OCI-LY1 (cell line): ENCODE results near the gene SARS1.

Source experiments
- H2AFZ ChIP-seq: fragments of 200-600 bp; sonication (generic), shearing (Covaris generic); 2 replicates; pipeline ENCODE4 v1.6.0; 2014; ENCODE audit warnings: antibody characterized with exemption, mild to moderate bottlenecking, low read length
- H3F3A ChIP-seq: fragments of 200-600 bp; sonication (generic), shearing (Covaris generic); 2 replicates; pipeline ENCODE4 v1.6.0; 2014; ENCODE audit warnings: mild to moderate bottlenecking, antibody characterized with exemption, low read length, moderate library complexity; ENCODE audit not compliant: insufficient read depth
- H3K27ac ChIP-seq: fragments of 200-600 bp; sonication (generic); 2 replicates; pipeline ENCODE4 v1.5.1; 2014; ENCODE audit warnings: low read length, mixed run types, mild to moderate bottlenecking, low read depth; ENCODE audit not compliant: poor library complexity, severe bottlenecking
- H3K27me3 ChIP-seq: fragments of 200-600 bp; sonication (generic); 2 replicates; pipeline ENCODE4 v1.6.0; 2014; ENCODE audit warnings: antibody characterized with exemption, mild to moderate bottlenecking, low read length, moderate library complexity; ENCODE audit not compliant: insufficient read depth
- H3K36me3 ChIP-seq: fragments of 200-600 bp; sonication (generic); 2 replicates; pipeline ENCODE4 v1.6.1; 2014; ENCODE audit warnings: mild to moderate bottlenecking, antibody characterized with exemption, low read length, moderate library complexity, mixed read lengths; ENCODE audit not compliant: insufficient read depth
- H3K4me1 ChIP-seq: fragments of 200-600 bp; sonication (generic); 2 replicates; pipeline ENCODE4 v1.5.1; 2014; ENCODE audit warnings: mild to moderate bottlenecking, low read length, moderate library complexity; ENCODE audit not compliant: insufficient read depth, severe bottlenecking
- H3K4me2 ChIP-seq: fragments of 200-600 bp; sonication (generic), shearing (Covaris generic); 2 replicates; pipeline ENCODE4 v1.6.1; 2014; ENCODE audit warnings: low read length
- H3K4me3 ChIP-seq: fragments of 200-600 bp; sonication (generic); 2 replicates; pipeline ENCODE4 v1.5.1; 2014; ENCODE audit warnings: low read length, low read depth, mild to moderate bottlenecking, mixed read lengths; ENCODE audit not compliant: poor library complexity, severe bottlenecking
- H3K79me2 ChIP-seq: fragments of 200-600 bp; shearing (Covaris generic); 2 replicates; pipeline ENCODE4 v1.6.1; 2016; ENCODE audit warnings: mixed run types, low read length, mixed read lengths; ENCODE audit not compliant: insufficient read depth
- H3K9ac ChIP-seq: fragments of 200-600 bp; sonication (generic), shearing (Covaris generic); 2 replicates; pipeline ENCODE4 v1.6.1; 2014; ENCODE audit warnings: mild to moderate bottlenecking, low read length, mixed read lengths
- H3K9me2 ChIP-seq: fragments of 200-600 bp; sonication (generic), shearing (Covaris generic); 2 replicates; pipeline ENCODE4 v1.6.1; 2014; ENCODE audit warnings: low read depth, mild to moderate bottlenecking, low read length, mixed read lengths
- H3K9me3 ChIP-seq: fragments of 200-600 bp; shearing (Covaris generic); 2 replicates; pipeline ENCODE4 v1.6.1; 2014; ENCODE audit warnings: low read length, mixed read lengths
- H4K20me1 ChIP-seq: fragments of 200-600 bp; sonication (generic), shearing (Covaris generic); 2 replicates; pipeline ENCODE4 v1.6.0; 2016; ENCODE audit warnings: mild to moderate bottlenecking, low read length; ENCODE audit not compliant: insufficient read depth
- EZH2 ChIP-seq: fragments of 200-600 bp; sonication (generic), shearing (Covaris generic); IDR thresholded peaks from 2 replicates; pipeline ENCODE4 v1.8.0; 2017; ENCODE audit warnings: borderline replicate concordance, mixed run types, mild to moderate bottlenecking, antibody characterized with exemption, low read length, moderate library complexity, mixed read lengths
- TF ChIP-seq, protein P1 (sequence below): fragments of 200-600 bp; sonication (generic), shearing (Covaris generic); IDR thresholded peaks from 2 replicates; pipeline ENCODE4 v1.5.1; 2017; ENCODE audit warnings: mild to moderate bottlenecking, antibody characterized with exemption, low read length, moderate library complexity, mixed read lengths

The SARS1 gene

GRCh38 chr1:109252893-109253802 lies 39.4 kb downstream of the SARS1 start:
- H3K9ac ChIP-seq, result peak overlapping the region; percentile 48; the same call in 1 of the 2 replicates
- no peaks in the 10 kb centered on the region for H3K9me2 ChIP-seq
- H3K9me3 ChIP-seq, result no peaks in the 10 kb centered on the region
- no peaks in the 10 kb centered on the region for H4K20me1 ChIP-seq
- no peak overlapping the region for H3K27ac ChIP-seq
- no peak overlapping the region for H2AFZ ChIP-seq
- H3K4me2 ChIP-seq, result peak overlapping the region; percentile 60
- no peaks in the 10 kb centered on the region for H3F3A ChIP-seq
- H3K4me1 ChIP-seq, result peaks cover 24% of the 10 kb centered on the region
- TF ChIP-seq EZH2, result no peak
- TF ChIP-seq, protein P1, sequence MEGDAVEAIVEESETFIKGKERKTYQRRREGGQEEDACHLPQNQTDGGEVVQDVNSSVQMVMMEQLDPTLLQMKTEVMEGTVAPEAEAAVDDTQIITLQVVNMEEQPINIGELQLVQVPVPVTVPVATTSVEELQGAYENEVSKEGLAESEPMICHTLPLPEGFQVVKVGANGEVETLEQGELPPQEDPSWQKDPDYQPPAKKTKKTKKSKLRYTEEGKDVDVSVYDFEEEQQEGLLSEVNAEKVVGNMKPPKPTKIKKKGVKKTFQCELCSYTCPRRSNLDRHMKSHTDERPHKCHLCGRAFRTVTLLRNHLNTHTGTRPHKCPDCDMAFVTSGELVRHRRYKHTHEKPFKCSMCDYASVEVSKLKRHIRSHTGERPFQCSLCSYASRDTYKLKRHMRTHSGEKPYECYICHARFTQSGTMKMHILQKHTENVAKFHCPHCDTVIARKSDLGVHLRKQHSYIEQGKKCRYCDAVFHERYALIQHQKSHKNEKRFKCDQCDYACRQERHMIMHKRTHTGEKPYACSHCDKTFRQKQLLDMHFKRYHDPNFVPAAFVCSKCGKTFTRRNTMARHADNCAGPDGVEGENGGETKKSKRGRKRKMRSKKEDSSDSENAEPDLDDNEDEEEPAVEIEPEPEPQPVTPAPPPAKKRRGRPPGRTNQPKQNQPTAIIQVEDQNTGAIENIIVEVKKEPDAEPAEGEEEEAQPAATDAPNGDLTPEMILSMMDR, result no peak
- H3K79me2 ChIP-seq, result no peaks in the 10 kb centered on the region
- peak overlapping the region; percentile 39 for H3K4me3 ChIP-seq
- no peaks in the 10 kb centered on the region for H3K36me3 ChIP-seq
- H3K27me3 ChIP-seq, result no peaks in the 10 kb centered on the region

DNA sequence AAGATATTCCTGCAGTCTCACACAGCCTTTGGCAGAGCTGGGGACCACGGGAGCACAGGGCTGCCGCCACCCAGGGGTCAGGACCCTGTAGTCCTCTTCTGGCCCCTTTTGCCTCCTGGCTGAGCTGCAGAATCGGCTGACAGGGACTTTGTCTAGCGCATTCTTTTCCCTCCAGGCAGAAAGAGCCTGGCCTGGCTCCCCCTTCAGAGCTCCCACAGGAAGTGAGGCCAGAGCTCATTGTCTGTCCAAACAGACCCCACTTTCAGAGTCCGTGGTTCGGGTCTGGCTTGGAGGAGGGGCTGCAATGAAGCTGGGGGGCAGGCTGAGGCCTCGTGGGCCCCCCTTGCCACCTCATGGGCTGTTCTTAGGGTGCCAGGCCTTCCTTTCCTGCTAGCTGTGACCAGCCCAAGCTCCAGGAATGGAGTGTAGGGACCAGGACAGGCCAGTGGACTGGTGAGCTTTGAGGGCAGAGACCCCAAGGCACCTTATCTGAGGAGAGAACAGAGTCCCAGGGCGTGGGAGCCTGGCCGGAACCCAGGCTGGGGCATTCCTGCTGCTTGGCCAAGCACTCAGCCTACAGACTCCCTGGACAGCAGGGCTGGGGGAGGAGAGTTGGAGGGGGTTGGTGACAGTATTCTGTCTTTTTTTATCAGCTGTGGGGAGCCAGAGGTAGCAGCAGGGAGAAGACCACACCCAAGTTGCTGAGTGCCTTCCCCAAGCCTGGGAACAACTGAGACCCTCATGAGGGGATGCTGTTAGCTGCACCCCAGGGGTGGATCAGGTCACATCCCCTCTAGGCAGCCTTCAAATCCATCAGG lies 40.3 kb downstream of the SARS1 start:
- Histone ChIP-seq H3K36me3 (no peaks in the 10 kb centered on the region), H3K9me2 (no peaks in the 10 kb centered on the region), H4K20me1 (no peaks in the 10 kb centered on the region), H3K9me3 (no peaks in the 10 kb centered on the region), H3K4me3 (peak overlapping the region; percentile 39), H3K9ac (peak overlapping the region; percentile 48; the same call in 1 of the 2 replicates), H3K27ac (no peak overlapping the region), H3K79me2 (no peaks in the 10 kb centered on the region), H2AFZ (no peak overlapping the region), H3F3A (no peaks in the 10 kb centered on the region), H3K27me3 (no peaks in the 10 kb centered on the region), H3K4me1 (peaks cover 21% of the 10 kb centered on the region), H3K4me2 (peak overlapping the region; percentile 60)
- TF ChIP-seq, protein P1, result no peak
- no peak for TF ChIP-seq EZH2

DNA sequence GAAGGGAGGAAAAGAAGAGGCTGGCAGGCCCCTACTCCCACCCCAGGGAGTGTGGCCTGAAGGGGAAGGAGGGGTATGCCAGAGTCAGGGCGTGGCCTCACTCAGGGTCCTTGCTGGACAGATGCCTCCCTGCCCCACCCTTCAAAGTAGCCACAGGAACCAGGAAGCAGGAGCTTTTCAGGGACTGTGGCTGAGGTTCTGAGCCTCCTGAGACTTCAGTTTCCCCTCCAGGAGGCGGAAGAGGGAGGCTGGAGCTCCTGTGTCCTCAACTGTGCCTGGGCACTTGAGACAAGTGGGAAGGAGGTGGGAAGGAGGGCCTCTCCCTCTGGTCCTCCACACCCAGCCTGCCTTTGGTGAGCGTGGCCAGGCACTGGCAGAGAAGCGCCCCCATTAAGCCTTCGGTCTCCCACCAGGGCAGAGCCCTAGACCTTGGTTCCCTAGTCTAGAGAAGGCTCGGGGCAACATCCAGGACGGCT lies 40.9 kb downstream of the SARS1 start:
- no peak overlapping the region for H3K27ac ChIP-seq
- H2AFZ ChIP-seq, result no peak overlapping the region

More for the DNA sequence above, 40.9 kb downstream of the SARS1 start:
- H3K36me3 ChIP-seq, result no peaks in the 10 kb centered on the region
- H3K9ac ChIP-seq, result no peak overlapping the region
- no peaks in the 10 kb centered on the region for H3K27me3 ChIP-seq
- H4K20me1 ChIP-seq, result no peaks in the 10 kb centered on the region
- no peak overlapping the region for H3K4me3 ChIP-seq
- no peaks in the 10 kb centered on the region for H3K9me2 ChIP-seq
- H3K9me3 ChIP-seq, result no peaks in the 10 kb centered on the region
- TF ChIP-seq, protein P1, result no peak
- no peak for TF ChIP-seq EZH2
- H3K4me2 ChIP-seq, result no peak overlapping the region
- no peaks in the 10 kb centered on the region for H3K79me2 ChIP-seq
- H3F3A ChIP-seq, result no peaks in the 10 kb centered on the region
- peaks cover 19% of the 10 kb centered on the region for H3K4me1 ChIP-seq
